Effector CD8-positive, alpha-beta T cell (primary cell): ENCODE results near the gene CYP27B1.
"Not testable (repeated sequence)": the region's sequence is repeated elsewhere in the genome, so short reads cannot be mapped to it uniquely, and the experiment has no call there.

Source experiments
- DNase-seq: peaks from one replicate; lab custom pipeline; 2025; lab: John Stamatoyannopoulos, UW

The CYP27B1 gene

GRCh38 chr12:57783466-57783801 lies 16.6 kb upstream of the CYP27B1 start:
- no peak for DNase-seq

- DNase-seq: peak; percentile 95
Measured at GRCh38 chr12:57782608-57783465, 16.0 kb upstream of the CYP27B1 start, which contains the start of gene TSFM. TSFM (plus strand) TSS chr12:57782787; CDS start chr12:57782802, 15 bp downstream.

DNA sequence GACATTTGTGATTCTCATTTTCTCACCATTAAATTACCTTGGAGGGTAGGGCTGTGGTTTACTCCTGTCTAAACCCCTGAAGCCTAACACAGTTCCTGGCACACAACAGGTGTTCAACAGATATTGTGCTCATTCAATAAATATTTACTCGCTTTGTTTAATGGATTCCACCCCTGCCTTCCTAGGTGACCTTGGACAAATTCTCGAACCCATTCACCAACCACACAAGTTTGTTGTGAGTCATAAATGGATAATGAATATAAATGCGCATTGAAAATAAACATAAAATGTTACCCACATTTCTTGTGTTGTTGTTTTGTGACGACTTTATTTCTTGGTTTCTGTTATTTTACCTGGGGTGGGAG lies 15.3 kb upstream of the CYP27B1 start:
- DNase-seq: no peak

- DNase-seq: no peak
Measured at GRCh38 chr12:57781801-57782200, 14.9 kb upstream of the CYP27B1 start.

GRCh38 chr12:57781244-57781643 lies 14.4 kb upstream of the CYP27B1 start:
- DNase-seq: no peak

- no peak for DNase-seq
Measured at GRCh38 chr12:57780284-57780897, 13.5 kb upstream of the CYP27B1 start.

GRCh38 chr12:57779736-57780135 lies 12.9 kb upstream of the CYP27B1 start:
- DNase-seq: no peak

DNA sequence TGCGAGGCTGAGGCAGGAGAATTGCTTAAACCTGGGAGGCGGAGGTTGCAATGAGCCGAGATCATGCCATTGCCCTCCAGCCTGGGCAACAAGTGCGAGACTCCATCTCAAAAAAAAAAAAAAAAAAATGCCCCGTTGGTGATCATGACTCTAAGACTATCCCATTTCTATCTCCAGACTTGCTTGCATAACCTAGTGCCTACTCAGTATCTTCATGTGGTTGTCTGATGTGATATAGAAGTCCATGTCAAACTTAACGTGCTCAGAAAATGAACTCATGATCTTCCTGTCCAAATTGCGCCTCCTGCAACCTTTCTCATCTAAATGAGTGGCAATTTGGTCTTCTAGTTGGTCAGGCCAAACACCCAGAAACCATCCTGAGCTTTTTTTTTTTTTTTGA lies 11.0 kb upstream of the CYP27B1 start:
- DNase-seq: no peak

- DNase-seq: no peak
Measured at GRCh38 chr12:57777367-57777766, 10.5 kb upstream of the CYP27B1 start.

- DNase-seq: no peak
Measured at GRCh38 chr12:57776247-57776587, 9.3 kb upstream of the CYP27B1 start.

DNA sequence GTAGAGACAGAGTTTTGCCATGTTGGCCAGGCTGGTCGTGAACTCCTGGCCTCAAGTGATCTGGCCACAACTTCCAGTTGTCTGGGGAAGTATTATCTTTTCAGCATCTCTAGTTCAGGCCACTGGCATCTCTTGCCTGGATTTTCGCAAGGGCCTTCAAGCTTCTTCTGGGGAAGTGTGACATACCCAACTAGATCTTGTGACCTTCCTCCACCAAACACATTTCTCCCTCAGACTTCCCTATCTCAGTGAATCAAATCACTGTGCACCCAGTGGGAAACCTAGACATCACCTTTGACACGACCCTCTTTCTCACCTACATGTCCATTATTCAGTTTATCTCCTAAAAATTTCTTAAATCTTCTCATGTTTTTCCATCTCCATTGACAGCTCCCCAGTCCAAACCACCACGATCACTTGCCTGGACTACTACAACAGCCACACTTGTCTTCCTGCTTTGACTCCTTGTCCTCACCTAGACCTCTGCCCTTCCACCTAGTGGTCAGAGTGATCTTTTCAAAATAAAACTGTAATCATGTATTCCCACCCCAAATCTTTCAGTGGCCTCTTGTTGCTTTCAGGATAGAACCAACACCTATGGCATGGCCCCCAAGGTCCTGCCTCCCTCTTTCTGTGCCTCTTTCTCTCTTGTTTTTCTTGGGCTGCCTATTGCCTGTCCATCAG lies 8.8 kb upstream of the CYP27B1 start:
- DNase-seq: no peak

- no peak for DNase-seq
Measured at GRCh38 chr12:57775044-57775443, 8.2 kb upstream of the CYP27B1 start.

DNA sequence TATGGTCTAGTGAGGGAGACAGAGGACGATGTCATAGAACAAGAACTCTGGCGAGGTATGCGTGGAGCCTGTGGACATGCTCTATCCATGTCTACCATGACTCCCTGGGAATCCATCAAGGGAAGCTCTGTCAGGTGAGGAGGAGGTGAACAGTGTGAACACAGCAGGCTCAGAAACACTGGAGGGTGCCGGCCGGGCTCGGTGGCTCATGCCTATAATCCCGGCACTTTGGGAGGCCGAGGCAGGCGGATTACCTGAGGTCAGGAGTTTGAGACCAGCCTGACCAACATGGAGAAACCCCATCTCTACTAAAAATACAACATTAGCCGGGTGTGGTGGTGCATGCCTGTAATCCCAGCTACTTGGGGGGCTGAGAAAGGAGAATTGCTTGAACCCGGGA lies 7.8 kb upstream of the CYP27B1 start:
- DNase-seq: not testable (repeated sequence)

DNA sequence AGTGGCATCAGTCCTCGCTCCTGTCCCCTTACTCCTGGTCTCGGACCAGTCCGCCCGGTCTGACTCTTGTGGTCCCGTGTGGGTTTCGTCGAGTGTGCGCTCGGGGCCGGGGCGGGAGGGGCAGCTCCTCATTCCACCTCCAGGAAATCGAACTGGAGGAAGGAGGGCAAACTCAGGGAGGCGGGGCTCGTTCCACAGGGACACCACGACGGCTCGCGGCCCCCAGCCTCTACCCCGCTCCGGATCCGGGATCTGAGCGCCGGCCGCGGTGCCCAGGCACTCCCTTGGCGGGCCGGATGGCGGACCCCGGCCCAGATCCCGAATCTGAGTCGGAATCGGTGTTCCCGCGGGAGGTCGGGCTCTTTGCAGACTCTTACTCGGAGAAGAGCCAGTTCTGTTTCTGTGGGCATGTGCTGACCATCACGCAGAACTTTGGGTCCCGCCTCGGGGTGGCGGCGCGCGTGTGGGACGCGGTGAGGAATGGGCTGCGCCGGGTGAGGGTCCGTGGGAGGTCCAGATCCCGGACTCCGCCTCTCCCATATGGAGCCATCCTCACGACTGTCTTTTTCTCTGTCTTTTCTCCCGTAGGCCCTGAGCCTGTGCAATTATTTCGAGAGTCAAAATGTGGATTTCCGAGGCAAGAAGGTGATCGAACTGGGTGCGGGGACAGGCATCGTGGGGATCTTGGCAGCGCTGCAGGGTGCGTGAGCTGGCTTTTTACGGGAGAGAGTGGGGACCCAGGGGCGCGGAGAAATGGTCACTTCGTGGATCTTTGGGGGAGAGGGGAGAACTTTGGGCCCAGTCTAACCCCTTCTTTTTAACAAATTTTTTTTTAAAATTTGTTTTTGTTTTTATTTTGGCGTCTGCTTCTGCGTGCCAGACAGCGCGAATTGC lies 5.8 kb upstream of the CYP27B1 start, which contains the start of gene EEF1AKMT3:
Gene EEF1AKMT3, plus strand, starts transcription at position 186 of the 894 bp plus-strand sequence. Its CDS starts 111 bp downstream, at position 297.
- DNase-seq: peak; percentile 23

DNA sequence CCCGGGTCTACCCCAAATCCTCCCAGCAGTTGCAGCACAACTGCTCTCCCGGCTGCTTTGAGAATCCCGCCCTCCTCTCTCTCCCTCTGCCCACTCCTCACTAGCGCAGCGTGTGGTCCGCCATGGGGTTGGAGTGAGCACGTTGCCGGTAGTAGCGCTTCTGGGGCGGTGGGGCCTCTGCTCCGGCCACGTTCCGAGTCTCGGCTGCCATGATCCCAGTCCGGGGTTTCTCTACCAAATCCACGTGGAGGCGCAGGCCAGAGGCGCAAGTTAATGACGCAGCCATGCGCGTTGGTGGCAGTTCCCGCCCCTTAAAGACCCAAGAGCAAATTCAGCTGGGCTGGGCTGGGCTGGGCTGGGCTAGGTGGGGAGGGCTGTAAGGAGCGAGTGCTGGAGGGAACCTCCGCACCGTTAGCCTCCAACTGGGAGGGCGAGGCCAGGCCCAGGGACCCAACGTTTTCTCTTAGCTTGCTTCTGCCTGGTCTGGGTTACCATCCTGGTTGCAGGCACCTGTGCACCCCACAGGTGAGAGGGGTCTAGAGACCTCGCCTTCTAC lies 5.1 kb upstream of the CYP27B1 start, which contains the start of gene METTL1:
Gene METTL1, minus strand, starts transcription at position 233 of the 556 bp plus-strand sequence. Its CDS starts 22 bp downstream, at position 211.
- peak; percentile 78 for DNase-seq

- peak; percentile 73 for DNase-seq
Measured at GRCh38 chr12:57771236-57771872, 4.5 kb upstream of the CYP27B1 start.

GRCh38 chr12:57770734-57771133 lies 3.9 kb upstream of the CYP27B1 start:
- no peak for DNase-seq

DNA sequence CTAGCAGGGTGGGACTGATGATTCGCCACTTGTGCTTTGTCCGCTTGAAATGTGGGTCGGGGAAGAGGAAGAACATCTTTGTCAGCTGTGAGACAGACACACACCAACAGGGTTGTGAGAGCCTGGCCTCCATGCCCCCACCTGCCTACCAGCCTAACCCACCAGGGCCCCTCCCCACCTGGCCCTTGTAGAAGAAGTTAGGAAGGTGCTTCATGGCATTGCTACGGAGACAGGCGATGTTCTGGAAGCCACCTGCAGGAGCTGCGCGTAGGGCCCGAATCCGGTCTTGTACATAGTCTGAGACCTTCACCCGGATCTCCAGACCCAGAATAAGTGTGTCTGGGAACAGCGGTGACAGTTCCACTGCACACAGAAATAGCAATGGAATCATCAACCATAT lies 2.7 kb upstream of the CYP27B1 start:
- DNase-seq: no peak

DNA sequence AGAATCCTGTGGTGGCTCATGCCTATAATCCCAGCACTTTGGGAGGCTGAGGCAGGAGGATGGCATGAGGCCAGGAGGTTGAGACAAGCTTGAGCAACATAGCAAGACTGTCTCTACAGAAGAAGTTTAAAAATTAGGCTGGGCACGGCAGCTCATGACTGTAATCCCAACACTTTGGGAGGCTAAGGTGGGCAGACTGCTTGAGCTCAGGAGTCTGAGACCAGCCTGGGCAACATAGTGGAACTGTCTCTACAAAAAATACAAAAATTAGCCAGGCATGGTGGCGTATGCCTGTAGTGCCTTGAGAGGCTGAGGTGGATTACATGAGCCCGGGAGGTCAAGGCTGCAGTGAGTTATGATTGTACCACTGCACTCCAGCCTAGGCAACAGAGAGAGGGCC lies 998 bp upstream of the CYP27B1 start:
- no peak for DNase-seq

- DNase-seq: no peak
Measured at GRCh38 chr12:57767305-57767698, 424 bp upstream of the CYP27B1 start.
